ENCODE data around the gene LNPEP. TPM values are rescaled to one million over a fixed set of nuclear protein-coding genes. Genes with fewer than 3 reads are reported as not detected.

Gene LNPEP
- total and polyA plus RNA-seq, 2 of the 13 experiments (the other 11 are each of a cell fraction or from before 2014, with no cell fraction given) = 8.0 to 16.9 TPM

GRCh38 chr5:96919754-96920197, 16.1 kb upstream of the LNPEP start:
- Histone ChIP-seq H3K4me3 (replicated peaks in 1 of 3; ENCODE audit: insufficient read depth in 1 of 3, low read depth in 2 of 3, low read length in 3 of 3) (no peak overlapping the region), H3K4me2 (ENCODE audit: low read depth, low read length) (no peak overlapping the region), H4K20me1 (ENCODE audit: insufficient read depth, low read length) (no peaks in the 10 kb centered on the region), H3K9ac (ENCODE audit: insufficient read depth, low read depth, low read length) (no peak overlapping the region), H3K4me1 (ENCODE audit: insufficient read depth, low read length) (peaks cover 8% of the 10 kb centered on the region; the same call in 1 of the 2 replicates), H3K36me3 (replicated peaks in 1 of 2; ENCODE audit: control insufficient read depth in 1 of 2, insufficient read depth in 2 of 2, low read length in 2 of 2) (no peaks in the 10 kb centered on the region), H3K79me2 (ENCODE audit: insufficient read depth, low read length) (no peaks in the 10 kb centered on the region), H3K9me3 (ENCODE audit: low read length) (no peaks in the 10 kb centered on the region), H3K27me3 (ENCODE audit: control insufficient read depth in 1 of 2, insufficient read depth in 2 of 2, low read length in 2 of 2) (no peaks in the 10 kb centered on the region), H3K27ac (ENCODE audit: extremely low read length, insufficient read depth, low read length) (no peak overlapping the region), H2AFZ (ENCODE audit: low read length) (no peak overlapping the region)
- DNase-seq (ENCODE audit: low spot score) = no peak
- ATAC-seq = no peak
- no peak for FAIRE-seq
- CTCF ChIA-PET (ENCODE audit: low intra/inter-chr PET ratio, low total read pairs) = no interaction called here
- WGBS (ENCODE audit: low lambda C conversion rate) = 79% methylated on average over 3 of the region's 4 CpGs
- BruUV-seq (replicated peaks) = no TSS peak
- intact Hi-C loops (cut with micrococcal nuclease; ENCODE audit: unreplicated experiment) (no loop called here), in situ Hi-C loops (cut with HindIII; ENCODE audit: extremely low pct_ligation_motif_present, low pct_unique_long_range_greater_than_20kb) (no loop called here)
- POLR2A ChIA-PET = no interaction called here
- no peak for TF ChIP-seq ZNF256 (CRISPR knock-in tag; conservative IDR thresholded peaks at IDR 0.05)
- no peak for TF ChIP-seq TOPORS (CRISPR knock-in tag; IDR thresholded peaks at IDR 0.05)
- TF ChIP-seq ZSCAN21 (CRISPR knock-in tag; IDR thresholded peaks at IDR 0.05; ENCODE audit: borderline replicate concordance) = no peak
- TF ChIP-seq ZNF354B (CRISPR knock-in tag; IDR thresholded peaks at IDR 0.05) = no peak
- TF ChIP-seq FOXJ3 (CRISPR knock-in tag; IDR thresholded peaks at IDR 0.05; ENCODE audit: borderline replicate concordance) = no peak
- TF ChIP-seq DMTF1 (CRISPR knock-in tag; IDR thresholded peaks at IDR 0.05) = no peak
- TF ChIP-seq LCORL (IDR thresholded peaks at IDR 0.05) = no peak
- TF ChIP-seq LCORL (CRISPR knock-in tag; IDR thresholded peaks at IDR 0.05) = no peak
- no peak for TF ChIP-seq ZBED4 (CRISPR knock-in tag; IDR thresholded peaks at IDR 0.05; ENCODE audit: borderline replicate concordance)
- no peak for TF ChIP-seq REXO4 (CRISPR knock-in tag; IDR thresholded peaks at IDR 0.05; ENCODE audit: borderline replicate concordance)
- no peak for TF ChIP-seq ZNF552 (CRISPR knock-in tag; IDR thresholded peaks at IDR 0.05; ENCODE audit: borderline replicate concordance)
- no peak for TF ChIP-seq JUNB (CRISPR knock-in tag; IDR thresholded peaks at IDR 0.05; ENCODE audit: borderline replicate concordance)
- TF ChIP-seq ZNF569 (CRISPR knock-in tag; IDR thresholded peaks at IDR 0.05; ENCODE audit: borderline replicate concordance) = no peak
- TF ChIP-seq ZKSCAN1 (IDR thresholded peaks at IDR 0.05; ENCODE audit: low read length) = no peak
- TF ChIP-seq NKX3-1 (CRISPR knock-in tag; IDR thresholded peaks at IDR 0.05) = no peak
- no peak for TF ChIP-seq ZNF496 (CRISPR knock-in tag; IDR thresholded peaks at IDR 0.05; ENCODE audit: insufficient replicate concordance)
- no peak for TF ChIP-seq YY1 (IDR thresholded peaks at IDR 0.05; ENCODE audit: insufficient read depth, insufficient replicate concordance, low read depth, low read length)
- TF ChIP-seq ZNF136 (CRISPR knock-in tag; IDR thresholded peaks at IDR 0.05; ENCODE audit: low read depth) = no peak
- no peak for TF ChIP-seq ZIK1 (CRISPR knock-in tag; IDR thresholded peaks at IDR 0.05; ENCODE audit: borderline replicate concordance, low read depth)

Data from HepG2 (cell line).